Testis (tissue), 2 donors: ENCODE results near the gene TGFBRAP1.

Source experiments
- CTCF ChIP-seq, 3 experiments: fragments of 450-650 bp in 2 of 3; fragments of 200-600 bp in 1 of 3; sonication (generic) in 1 of 3; IDR thresholded peaks; one replicate each; pipeline ENCODE4 v1.5.1; 2016 to 2019; ENCODE audit warnings: antibody characterized with exemption in 3 of 3, mild to moderate bottlenecking in 2 of 3, moderate library complexity in 1 of 3
- POLR2A ChIP-seq: fragments of 450-650 bp; IDR thresholded peaks from one replicate; pipeline ENCODE4 v1.6.1; 2017; ENCODE audit warnings: antibody characterized with exemption, mild to moderate bottlenecking, moderate library complexity

GRCh38 chr2:105296017-105296611 lies 33.4 kb downstream of the TGFBRAP1 start:
- TF ChIP-seq CTCF (IDR thresholded peaks at IDR 0.05): no peak
- no peak for TF ChIP-seq POLR2A
